ENCODE results near the gene DIP2C. TPM values are rescaled to one million over a fixed set of nuclear protein-coding genes. Genes with fewer than 3 reads are reported as not detected.
"Not testable (repeated sequence)": the region's sequence is repeated elsewhere in the genome, so short reads cannot be mapped to it uniquely, and the experiment has no call there.

Gene DIP2C
- polyA plus RNA-seq, 1 donor, result 26.3 TPM

DNA sequence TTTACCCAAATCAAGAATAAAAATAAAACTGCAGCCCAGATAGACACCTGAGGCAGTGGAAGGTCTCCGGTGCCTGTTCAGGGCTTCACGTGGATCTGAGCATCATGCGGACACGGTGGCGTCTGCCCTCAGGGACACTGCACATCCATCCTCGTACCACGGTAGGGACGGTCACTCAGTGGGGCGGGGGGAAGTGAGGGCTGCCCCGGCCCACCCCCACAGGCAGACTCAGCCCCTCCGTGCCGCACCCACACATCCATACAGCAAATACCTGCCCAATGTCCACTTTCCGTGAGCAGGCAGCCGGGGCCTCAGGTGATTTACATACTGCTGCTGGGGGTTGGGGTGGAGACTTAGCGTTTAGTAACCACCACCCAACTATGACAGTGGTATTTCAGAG, 207.8 kb downstream of the DIP2C start:
- DNase-seq (ENCODE audit: low read depth), result no peak

DNA sequence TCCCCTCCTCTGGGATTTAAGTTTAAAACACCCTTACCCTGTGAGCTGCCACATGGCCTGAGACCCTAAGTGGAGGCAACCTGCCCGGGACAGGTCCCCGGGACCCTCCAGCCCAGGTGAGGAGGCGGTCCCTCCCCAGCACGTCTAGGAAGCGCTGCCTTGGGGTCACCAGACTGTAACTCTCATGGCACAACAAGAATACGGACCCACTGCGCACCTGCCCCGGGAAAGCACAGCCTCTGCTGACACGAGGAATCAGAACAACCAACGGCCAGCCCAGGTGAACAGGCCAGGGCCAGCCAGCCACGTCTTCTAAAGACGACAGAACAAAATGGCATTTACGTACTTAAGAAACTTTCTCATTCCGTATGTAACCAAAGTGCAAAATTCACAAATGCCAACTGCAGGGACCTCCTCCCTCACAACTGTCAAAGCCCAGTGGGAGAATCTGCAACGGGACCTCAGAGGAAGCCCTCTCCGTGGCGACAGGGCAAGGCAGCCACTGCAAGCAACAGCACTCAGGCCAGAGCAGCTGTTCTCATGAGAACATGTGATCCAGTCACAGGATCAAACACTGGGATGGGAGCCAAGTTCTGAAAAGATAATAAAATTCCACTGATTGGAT, 208.4 kb downstream of the DIP2C start:
- no peak for DNase-seq (ENCODE audit: low read depth)

DNA sequence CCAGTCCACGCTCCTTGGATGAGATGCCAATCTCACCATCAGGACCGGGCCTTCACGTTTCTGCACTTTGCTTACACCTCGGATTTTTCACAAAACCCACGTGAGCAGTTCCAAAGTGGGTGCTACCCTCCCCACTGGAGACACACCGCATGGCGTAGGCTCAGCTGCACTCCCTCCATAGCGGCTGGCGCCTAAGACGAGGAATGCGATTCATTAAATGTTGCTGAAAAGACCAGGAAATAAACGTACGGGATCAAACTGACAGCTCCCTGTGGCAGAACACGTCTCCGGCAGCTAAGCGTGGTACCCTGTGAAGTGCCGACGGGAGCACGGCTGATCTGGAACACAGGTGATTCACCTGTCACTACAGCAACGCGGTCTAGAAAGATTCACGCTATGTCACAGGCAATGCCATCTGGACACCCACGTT, 209.0 kb downstream of the DIP2C start:
- no peak for DNase-seq (ENCODE audit: low read depth)

DNA sequence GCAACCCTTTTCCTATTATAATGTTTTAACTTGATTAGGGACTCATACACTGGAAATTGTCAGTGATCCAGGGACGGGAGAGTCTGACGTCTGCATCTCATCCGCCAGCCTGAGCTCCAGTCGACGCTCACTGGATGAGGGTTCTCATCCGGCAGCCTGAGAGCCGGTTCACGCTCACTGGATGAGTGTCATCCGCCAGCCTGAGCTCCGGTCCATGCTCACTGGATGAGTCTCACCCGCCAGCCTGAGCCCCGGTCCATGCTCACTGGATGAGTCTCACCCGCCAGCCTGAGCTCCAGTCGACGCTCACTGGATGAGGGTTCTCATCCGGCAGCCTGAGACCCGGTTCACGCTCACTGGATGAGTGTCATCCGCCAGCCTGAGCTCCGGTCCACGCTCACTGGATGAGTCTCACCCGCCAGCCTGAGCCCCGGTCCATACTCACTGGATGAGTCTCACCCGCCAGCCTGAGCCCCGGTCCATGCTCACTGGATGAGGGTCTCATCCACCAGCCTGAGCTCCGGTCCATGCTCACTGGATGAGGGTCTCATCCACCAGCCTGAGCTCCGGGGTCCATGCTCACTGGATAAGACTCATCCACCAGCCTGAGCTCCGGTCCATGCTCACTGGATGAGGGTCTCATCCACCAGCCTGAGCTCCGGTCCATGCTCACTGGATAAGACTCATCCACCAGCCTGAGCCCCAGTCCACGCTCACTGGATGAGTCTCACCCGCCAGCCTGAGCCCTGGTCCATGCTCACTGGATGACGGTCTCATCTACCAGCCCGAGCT, 209.6 kb downstream of the DIP2C start:
- DNase-seq (ENCODE audit: low read depth), result not testable (repeated sequence)

DNA sequence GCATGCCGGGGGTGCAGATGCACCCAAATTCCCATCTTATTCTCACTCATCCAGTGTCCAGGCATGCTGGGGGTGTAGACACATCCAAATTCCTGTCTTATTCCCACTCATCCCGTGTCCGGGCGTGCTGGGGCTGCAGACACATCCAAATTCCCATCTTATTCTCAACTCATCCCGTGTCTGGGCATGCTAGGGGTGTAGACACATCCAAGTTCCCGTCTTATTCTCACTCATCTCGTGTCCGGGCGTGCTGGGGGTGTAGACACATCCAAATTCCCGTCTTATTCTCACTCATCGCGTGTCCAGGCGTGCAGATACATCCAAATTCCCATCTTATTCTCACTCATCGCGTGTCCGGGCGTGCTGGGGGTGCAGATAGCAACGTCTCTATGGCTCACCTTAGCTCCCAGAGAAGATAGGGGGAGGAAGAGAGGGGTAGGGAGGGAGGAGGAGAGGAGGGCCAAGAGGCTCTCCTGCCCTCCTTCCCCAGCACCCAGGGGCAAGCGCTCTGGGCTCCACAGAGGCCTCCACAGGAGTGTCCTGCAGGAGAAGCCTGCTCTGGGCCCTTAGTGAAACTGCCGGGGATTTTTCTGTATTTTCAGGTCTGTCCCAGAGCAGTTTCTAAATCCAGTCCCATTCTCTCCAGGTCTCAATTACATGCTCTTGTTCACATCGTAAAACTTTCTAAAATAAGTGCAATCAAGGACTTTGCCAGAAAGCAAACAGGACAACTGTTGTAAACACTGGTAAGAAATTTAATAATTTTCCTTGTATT, 210.8 kb downstream of the DIP2C start:
- DNase-seq (ENCODE audit: low read depth), result no peak

DNA sequence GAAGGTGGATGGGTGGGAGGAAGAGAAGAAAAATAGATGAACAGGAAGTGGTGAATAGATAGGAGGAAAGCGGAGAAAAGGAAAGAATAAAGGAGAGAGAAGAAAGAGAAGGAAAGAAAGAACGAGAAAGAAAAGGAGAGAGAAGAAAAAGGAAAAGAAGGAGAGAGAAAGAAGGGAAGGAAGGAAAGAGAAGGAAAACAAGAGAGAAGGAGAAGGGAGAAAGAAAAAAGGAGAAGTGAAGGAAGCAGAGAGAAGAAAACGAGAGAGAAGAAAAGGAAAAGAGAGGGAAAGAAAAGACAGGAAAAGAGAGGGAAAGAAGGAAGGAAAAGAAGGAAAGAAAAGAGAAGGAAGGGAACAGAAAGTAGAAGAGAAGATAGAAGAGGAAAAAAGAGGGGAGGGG, 211.8 kb downstream of the DIP2C start:
- no peak for DNase-seq (ENCODE audit: low read depth)

DNA sequence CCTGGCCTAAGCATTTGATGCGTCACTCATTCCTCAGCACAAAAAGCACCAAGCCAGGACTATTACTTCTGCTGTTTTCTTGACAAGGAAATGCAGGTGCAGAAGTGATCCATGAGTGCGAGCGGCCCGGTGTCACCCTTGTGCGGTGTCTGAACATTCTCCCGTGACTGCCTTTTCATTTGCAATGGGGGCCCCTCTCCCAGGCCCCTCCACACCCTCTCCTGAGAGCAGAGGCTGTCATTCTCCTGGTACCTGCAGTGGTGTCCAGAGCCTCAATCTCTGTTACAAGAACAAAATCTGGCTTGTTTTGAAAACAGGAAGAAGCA, 213.1 kb downstream of the DIP2C start:
- no peak for DNase-seq (ENCODE audit: low read depth)

DNA sequence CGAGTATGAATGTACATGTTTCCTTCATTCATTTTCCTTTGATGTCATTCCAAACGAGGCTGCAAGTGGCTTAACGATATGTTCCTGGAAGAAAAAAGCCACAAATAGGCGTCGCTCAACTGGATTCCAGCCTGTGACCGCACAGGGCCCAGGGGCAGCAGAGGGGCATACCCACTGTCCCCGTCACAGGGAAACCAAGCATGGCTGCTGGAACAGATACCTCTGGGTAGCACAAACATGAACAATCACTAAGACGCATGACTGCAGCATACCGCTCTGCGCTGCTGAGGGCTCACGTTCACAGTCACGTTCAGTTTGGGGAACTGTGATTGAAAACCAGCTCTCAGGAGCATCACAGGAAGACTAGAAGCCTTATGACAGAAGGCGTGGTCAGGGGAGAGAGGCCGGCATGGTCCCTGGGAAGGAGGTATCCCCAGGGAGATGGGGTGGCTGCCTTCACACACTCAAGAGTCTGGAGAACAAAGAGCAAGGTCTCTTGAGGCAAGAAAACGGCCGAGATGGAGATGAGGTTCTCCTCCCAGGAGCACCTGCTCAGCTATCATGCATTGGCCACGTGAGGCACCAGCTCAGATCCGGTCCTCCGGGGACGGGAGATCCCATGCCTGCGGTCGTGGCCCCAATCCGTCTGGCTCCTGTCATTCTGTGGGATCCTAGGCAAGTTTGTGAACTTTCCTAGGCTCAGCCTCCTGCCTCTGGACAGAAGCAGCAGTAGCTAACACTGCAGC, 213.6 kb downstream of the DIP2C start:
- no peak for DNase-seq (ENCODE audit: low read depth)

DNA sequence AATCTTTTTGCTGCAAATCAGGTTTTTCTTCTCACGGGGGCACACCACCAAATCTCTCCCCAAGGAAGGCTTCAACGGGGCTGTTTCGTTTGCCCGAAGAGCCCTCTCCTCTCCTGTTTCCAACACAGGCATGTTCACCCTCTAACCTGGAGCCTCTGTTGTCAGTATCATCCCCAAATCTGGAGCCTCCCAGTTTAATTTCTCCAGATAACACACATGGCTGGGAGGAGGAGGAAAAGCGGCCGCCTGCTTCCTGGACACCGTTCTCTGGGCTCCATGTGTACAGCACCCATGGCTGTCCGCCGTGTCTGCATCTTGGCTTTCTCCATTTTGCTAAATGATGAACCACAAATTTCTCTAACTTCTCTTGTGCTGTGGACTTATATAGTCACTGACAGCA, 214.5 kb downstream of the DIP2C start:
- no peak for DNase-seq (ENCODE audit: low read depth)

DNA sequence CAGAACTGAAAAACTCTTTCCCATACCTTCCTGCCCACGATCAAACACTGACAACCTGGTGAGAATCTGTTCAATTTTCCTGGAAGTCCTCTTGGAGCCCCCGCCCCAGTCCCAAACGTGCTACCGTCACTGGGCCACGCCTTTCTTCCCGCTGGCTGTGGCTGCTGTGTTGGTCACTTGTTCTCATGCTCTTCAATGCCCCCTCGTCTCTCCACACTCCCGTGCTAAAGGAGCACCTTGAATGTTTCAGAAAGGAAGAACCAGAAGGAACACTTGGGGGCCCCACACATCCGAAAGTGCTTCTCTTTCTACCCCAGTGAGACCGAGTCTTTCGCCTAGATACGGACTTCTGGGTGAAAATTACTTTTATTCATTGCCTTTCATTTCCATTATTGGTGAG, 215.1 kb downstream of the DIP2C start:
- DNase-seq (ENCODE audit: low read depth), result no peak

DNA sequence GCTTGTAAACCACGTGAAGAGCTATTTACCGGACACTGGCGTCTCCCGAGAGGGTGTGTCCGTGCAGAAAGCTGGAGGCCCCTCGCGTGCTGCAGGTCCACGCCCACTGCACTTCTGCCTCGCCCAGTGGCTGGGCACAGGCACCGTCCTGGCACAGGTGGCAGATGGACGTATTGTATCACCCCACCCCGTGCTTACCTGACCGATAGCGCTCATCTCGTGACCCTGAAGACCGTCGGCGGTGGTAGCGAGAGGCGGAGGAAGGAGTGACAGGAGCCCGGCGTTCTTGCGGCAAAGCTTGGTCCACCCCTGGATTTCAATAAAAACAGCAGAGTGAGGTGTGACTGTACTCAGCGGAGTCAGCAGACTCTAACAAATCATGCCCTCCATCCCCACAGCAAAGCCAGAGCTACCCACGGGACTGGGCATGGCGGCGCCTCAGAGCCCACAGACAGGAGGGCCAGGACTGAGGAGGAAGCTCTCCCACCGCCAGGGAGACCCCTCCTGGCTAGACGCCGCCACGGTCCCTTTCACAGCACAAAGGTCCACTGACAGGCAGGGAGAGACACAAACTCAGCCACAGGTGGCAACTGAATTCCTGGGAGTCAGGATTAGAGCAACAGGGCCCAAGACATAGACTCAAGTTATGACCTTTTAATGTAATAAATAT, 217.1 kb downstream of the DIP2C start:
- no peak for DNase-seq (ENCODE audit: low read depth)

DNA sequence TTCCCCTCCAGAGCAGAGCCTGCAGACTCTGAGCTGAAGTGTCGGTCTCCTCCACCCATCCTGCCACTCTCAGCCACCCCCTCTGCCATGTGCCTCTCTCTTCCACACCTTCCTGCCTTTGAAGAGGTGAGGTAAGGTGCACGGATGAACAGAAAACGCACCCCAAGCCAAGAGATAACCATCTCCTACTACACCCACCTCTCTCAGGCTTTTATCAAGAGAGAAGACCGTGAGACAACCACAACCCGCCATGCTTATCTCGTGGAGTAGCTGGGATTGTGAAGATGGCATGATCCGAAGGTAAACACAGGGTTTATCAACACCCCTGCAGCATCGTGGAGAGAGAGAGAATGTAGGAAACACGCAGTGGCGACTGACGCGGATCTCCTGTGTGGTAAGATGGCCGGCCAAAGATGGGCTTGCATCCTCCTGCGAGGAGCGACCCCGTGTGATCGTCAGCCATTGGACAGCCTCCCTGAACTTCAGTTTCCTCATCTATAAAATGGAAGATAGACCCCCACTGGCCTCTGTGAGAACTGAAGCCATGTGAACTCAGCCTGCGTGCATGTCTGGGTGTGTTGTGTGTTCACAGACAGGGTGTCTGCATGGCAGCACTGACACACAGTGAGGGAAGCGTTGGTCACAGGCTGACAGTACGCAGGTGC, 219.0 kb downstream of the DIP2C start:
- DNase-seq (ENCODE audit: low read depth), result no peak

DNA sequence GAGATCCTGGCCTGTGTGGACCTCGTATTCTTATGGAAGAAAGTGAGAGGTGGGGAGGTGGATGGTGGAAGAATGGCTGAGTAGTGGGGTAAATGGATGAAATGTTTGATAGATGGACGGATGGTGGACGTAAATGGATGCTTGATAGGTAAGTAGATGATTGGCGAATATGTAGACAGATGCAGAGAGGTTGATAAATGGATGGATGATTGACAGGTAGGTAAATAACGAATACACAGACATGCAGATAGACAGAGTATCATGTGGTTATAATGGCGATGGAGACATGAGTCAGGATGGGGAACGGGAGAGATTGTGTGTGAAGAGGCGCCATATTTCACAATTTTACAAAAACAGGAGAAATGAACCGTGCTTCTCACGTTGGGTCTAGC, 219.5 kb downstream of the DIP2C start:
- no peak for DNase-seq (ENCODE audit: low read depth)

DNA sequence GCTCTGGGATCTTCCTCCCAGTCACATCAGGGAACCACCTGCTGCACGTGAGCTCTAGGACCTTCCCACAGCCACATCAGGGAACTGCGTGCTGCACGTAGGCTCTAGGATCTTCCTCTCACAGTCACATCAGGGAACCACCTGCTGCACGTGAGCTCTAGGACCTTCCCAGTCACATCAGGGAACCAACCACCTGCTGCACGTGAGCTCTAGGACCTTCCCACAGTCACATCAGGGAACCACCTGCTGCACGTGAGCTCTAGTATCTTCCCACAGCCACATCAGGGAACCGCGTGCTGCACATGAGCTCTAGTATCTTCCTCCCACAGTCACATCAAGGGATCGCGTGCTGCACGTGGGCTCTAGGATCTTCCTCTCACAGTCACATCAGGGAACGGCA, 229.7 kb downstream of the DIP2C start:
- no peak for DNase-seq (ENCODE audit: low read depth)

DNA sequence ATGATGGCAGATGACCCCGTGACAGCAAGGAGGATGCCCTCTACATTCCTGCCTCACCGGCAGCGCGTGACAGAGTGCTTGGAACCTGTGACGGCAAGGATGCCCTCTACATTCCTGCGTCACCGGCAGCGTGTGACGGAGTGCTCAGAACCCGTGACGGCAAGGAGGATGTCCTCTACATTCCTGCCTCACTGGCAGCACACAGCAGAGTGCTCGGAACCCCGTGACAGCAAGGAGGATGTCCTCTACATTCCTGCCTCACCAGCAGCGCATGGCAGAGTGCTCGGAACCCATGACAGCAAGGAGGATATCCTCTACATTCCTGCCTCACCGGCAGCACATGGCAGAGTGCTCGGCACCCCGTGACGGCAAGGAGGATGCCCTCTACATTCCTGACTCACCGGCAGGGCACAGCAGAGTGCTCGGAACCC, 231.0 kb downstream of the DIP2C start:
- no peak for DNase-seq (ENCODE audit: low read depth)

DNA sequence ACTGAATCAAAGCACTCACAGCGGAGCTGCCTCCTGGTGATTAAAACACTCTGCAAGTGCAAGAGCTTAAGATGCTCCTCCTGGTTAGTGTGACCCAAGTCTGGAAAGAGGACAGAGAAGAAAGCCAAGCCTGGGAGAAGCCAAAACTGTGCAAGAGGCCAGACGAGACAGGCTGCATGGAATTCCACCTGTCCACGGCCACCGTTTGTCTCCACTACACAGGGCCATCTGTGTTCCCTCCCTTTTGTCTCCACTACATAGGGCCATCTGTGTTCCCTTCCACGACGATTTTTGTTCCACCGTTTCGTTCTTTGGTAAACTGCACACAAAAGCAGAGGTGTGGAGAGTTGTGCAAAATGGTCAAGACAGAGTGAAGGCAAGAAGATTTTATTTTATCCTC, 233.0 kb downstream of the DIP2C start:
- no peak for DNase-seq (ENCODE audit: low read depth)

DNA sequence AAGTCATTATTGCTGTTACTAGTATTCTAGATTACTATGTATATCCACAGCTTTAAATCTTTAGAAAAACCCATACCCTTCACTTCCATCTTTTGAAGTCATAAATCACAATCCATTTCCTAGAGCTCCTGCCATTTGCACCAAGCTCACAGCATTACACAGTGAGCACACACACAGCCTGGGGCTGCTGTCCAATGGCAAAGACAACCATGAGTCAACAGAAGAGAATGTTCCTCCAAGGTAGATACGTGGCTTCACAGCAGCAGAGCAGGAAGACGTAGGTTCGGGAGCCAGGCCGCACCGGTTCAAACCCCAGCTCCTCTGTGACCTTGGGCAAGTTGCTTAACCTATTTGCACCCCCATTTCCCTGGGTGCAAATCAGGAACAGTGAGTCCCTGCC, 234.6 kb downstream of the DIP2C start:
- no peak for DNase-seq (ENCODE audit: low read depth)

DNA sequence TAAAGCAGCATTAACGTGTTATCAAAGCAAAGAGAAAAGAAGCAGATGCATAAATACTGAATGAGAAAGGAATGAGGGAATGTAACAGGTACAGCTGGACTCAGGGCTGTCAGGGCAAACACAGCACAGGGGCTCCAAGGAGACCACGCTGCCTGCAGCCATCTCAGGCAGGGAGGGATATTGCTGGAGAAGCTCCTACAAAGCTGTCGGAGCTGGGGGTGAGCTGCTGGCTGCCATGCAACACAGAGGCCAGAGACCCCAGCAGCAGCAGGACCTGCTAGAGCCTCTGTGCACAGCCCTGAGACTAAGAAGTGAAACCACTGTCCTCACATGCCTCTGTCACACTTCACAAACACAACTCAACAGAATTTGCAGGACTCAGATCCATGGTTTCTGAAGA, 235.8 kb downstream of the DIP2C start:
- no peak for DNase-seq (ENCODE audit: low read depth)

DNA sequence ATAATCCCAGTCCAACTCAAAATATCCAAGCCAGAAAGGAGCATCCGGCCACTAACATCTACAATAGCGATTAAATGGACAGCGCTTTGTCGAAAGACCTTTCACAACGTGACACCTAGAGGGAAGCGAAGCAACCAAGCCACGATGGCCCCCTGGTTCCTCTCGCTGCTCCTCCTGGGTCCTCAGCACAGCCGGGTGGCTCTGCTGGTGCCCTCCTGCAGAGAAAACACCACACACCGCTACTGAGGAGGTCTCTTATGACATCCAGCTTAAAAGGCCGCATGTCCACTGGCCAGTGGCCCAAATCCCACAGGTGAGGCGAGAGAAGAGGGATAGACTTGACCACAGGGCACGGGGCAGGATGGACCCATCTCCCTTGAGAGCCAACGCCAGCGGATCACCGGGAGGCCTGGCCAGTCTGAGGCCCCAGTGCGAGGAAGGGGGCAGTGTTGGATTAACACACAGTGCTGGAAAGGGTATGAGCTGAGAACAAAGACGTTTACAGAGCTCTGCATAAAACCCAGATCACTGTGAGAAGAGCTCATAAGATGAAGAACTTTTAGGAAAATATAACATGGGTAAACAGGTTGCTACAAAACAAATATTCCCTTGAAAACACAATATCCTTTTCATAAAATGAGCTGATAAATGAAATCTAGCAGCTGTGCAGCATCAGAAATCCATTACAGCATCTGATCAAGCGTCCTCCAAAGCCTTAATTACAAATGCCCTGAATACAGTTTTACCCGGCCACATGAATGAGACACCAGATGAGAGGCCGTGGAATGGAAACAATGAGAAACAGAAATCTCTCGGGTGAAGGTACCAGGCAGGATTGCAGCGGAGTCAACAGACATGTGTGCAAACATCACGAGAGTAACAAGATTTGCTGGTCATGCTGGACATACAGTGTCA, 236.7 kb downstream of the DIP2C start:
- no peak for DNase-seq (ENCODE audit: low read depth)

DNA sequence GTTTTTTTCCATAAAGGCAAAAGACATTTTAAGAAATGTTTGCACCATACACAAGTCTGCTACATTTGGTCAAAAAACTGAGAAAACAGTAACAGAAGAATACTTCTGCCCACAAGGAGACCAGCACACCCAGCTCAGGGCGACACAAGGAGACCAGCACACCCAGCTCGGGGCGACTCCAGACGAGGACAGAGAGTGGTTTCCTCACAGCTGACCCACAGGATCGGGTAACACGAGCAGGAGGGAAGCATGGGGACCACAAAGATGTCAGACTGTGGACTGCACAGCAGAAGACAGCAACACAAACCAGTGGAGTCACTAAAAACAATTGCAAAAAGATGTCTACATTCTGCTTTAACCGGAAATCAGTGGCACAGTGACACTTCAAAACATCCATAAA, 237.6 kb downstream of the DIP2C start:
- DNase-seq (ENCODE audit: low read depth), result no peak

Data from forelimb muscle (tissue), 1 donor.